ENCODE results near the gene TRIM46. TPM values are rescaled to one million over a fixed set of nuclear protein-coding genes. Genes with fewer than 3 reads are reported as not detected.

TRIM46 gene
- 0.52 TPM for total RNA-seq

GRCh38 chr1:155173478-155174323 is at the start of gene TRIM46:
Gene TRIM46, plus strand, starts transcription at chr1:155173849. Its CDS starts 118 bp downstream, at chr1:155173967.
- Histone ChIP-seq H3K9me3 (ENCODE audit: low read depth, low read length) (no peaks in the 10 kb centered on the region), H3K4me1 (ENCODE audit: insufficient read depth, low read length) (peaks cover 35% of the 10 kb centered on the region), H3K27me3 (ENCODE audit: insufficient read depth, low read length) (no peaks in the 10 kb centered on the region), H3K4me3 (ENCODE audit: low read length) (peak within 1 kb of the TSS; percentile 97)

- no peaks in the 10 kb centered on the region for H3K9me3 ChIP-seq (ENCODE audit: low read depth, low read length)
- H3K4me3 ChIP-seq (ENCODE audit: low read length), result no peak overlapping the region
- peaks cover 44% of the 10 kb centered on the region for H3K27me3 ChIP-seq (ENCODE audit: insufficient read depth, low read length)
- H3K4me1 ChIP-seq (ENCODE audit: insufficient read depth, low read length), result peaks cover 30% of the 10 kb centered on the region
These were observed 48.9 kb upstream of the TRIM46 start for GRCh38 chr1:155124503-155125463.

- peaks cover 30% of the 10 kb centered on the region for H3K4me1 ChIP-seq (ENCODE audit: insufficient read depth, low read length)
- peaks cover 47% of the 10 kb centered on the region for H3K27me3 ChIP-seq (ENCODE audit: insufficient read depth, low read length)
- no peak overlapping the region for H3K4me3 ChIP-seq (ENCODE audit: low read length)
- H3K9me3 ChIP-seq (ENCODE audit: low read depth, low read length), result no peaks in the 10 kb centered on the region
These were observed 48.1 kb upstream of the TRIM46 start for GRCh38 chr1:155125511-155125945.

- Histone ChIP-seq H3K9me3 (ENCODE audit: low read depth, low read length) (no peaks in the 10 kb centered on the region), H3K27me3 (ENCODE audit: insufficient read depth, low read length) (peaks cover 47% of the 10 kb centered on the region), H3K4me1 (ENCODE audit: insufficient read depth, low read length) (peaks cover 30% of the 10 kb centered on the region), H3K4me3 (ENCODE audit: low read length) (no peak overlapping the region)
These were observed 47.6 kb upstream of the TRIM46 start for GRCh38 chr1:155125946-155126555.

- Histone ChIP-seq H3K27me3 (ENCODE audit: insufficient read depth, low read length) (peaks cover 47% of the 10 kb centered on the region), H3K4me3 (ENCODE audit: low read length) (no peak overlapping the region), H3K9me3 (ENCODE audit: low read depth, low read length) (no peaks in the 10 kb centered on the region), H3K4me1 (ENCODE audit: insufficient read depth, low read length) (peaks cover 30% of the 10 kb centered on the region)
These were observed 47.0 kb upstream of the TRIM46 start for GRCh38 chr1:155126556-155127104.

- peaks cover 30% of the 10 kb centered on the region for H3K4me1 ChIP-seq (ENCODE audit: insufficient read depth, low read length)
- H3K4me3 ChIP-seq (ENCODE audit: low read length), result peak within 1 kb of the TSS; percentile 21
- H3K9me3 ChIP-seq (ENCODE audit: low read depth, low read length), result no peaks in the 10 kb centered on the region
- peaks cover 47% of the 10 kb centered on the region for H3K27me3 ChIP-seq (ENCODE audit: insufficient read depth, low read length)
These were observed 46.3 kb upstream of the TRIM46 start, which contains the start of gene EFNA1 for GRCh38 chr1:155127105-155127966. Gene EFNA1, plus strand, starts transcription at chr1:155127876. Its CDS starts 102 bp downstream, at chr1:155127978.

- H3K27me3 ChIP-seq (ENCODE audit: insufficient read depth, low read length), result peaks cover 47% of the 10 kb centered on the region
- H3K4me1 ChIP-seq (ENCODE audit: insufficient read depth, low read length), result peaks cover 30% of the 10 kb centered on the region
- no peaks in the 10 kb centered on the region for H3K9me3 ChIP-seq (ENCODE audit: low read depth, low read length)
- peak overlapping the region; percentile 21 for H3K4me3 ChIP-seq (ENCODE audit: low read length)
These were observed 45.5 kb upstream of the TRIM46 start for GRCh38 chr1:155127967-155128754.

GRCh38 chr1:155128755-155129473 is 44.7 kb upstream of the TRIM46 start:
- Histone ChIP-seq H3K27me3 (ENCODE audit: insufficient read depth, low read length) (peaks cover 47% of the 10 kb centered on the region), H3K9me3 (ENCODE audit: low read depth, low read length) (no peaks in the 10 kb centered on the region), H3K4me3 (ENCODE audit: low read length) (no peak overlapping the region), H3K4me1 (ENCODE audit: insufficient read depth, low read length) (peaks cover 30% of the 10 kb centered on the region)

GRCh38 chr1:155130272-155131006 is 43.2 kb upstream of the TRIM46 start:
- H3K4me3 ChIP-seq (ENCODE audit: low read length), result no peak overlapping the region
- peaks cover 38% of the 10 kb centered on the region for H3K4me1 ChIP-seq (ENCODE audit: insufficient read depth, low read length)
- peaks cover 44% of the 10 kb centered on the region for H3K27me3 ChIP-seq (ENCODE audit: insufficient read depth, low read length)

GRCh38 chr1:155131285-155131684 is 42.4 kb upstream of the TRIM46 start:
- peaks cover 36% of the 10 kb centered on the region for H3K4me1 ChIP-seq (ENCODE audit: insufficient read depth, low read length)
- no peaks in the 10 kb centered on the region for H3K9me3 ChIP-seq (ENCODE audit: low read depth, low read length)
- peaks cover 35% of the 10 kb centered on the region for H3K27me3 ChIP-seq (ENCODE audit: insufficient read depth, low read length)
- no peak overlapping the region for H3K4me3 ChIP-seq (ENCODE audit: low read length)

More at GRCh38 chr1:155130272-155131006, 43.2 kb upstream of the TRIM46 start:
- H3K9me3 ChIP-seq (ENCODE audit: low read depth, low read length), result no peaks in the 10 kb centered on the region

GRCh38 chr1:155131856-155132255 is 41.8 kb upstream of the TRIM46 start:
- Histone ChIP-seq H3K4me3 (ENCODE audit: low read length) (no peak overlapping the region), H3K27me3 (ENCODE audit: insufficient read depth, low read length) (peaks cover 29% of the 10 kb centered on the region), H3K4me1 (ENCODE audit: insufficient read depth, low read length) (peaks cover 34% of the 10 kb centered on the region), H3K9me3 (ENCODE audit: low read depth, low read length) (no peaks in the 10 kb centered on the region)

- peaks cover 12% of the 10 kb centered on the region for H3K27me3 ChIP-seq (ENCODE audit: insufficient read depth, low read length)
- no peak overlapping the region for H3K4me3 ChIP-seq (ENCODE audit: low read length)
- peaks cover 26% of the 10 kb centered on the region for H3K4me1 ChIP-seq (ENCODE audit: insufficient read depth, low read length)
- H3K9me3 ChIP-seq (ENCODE audit: low read depth, low read length), result no peaks in the 10 kb centered on the region
These were observed 39.8 kb upstream of the TRIM46 start for GRCh38 chr1:155133799-155134281.

Data from mononuclear cell (primary cell).